Uterus (tissue), 2 donors: ENCODE measurements around the gene NOA1.

Experiments
- CTCF ChIP-seq, 4 experiments: fragments of 200-600 bp in 2 of 4; fragments of 450-650 bp in 2 of 4; sonication (generic) in 2 of 4; IDR thresholded peaks; one replicate each; pipeline ENCODE4 v1.5.1; 2016 to 2019; ENCODE audit warnings: antibody characterized with exemption in 4 of 4, mild to moderate bottlenecking in 2 of 4, moderate library complexity in 1 of 4
- POLR2A ChIP-seq, 2 donors: fragments of 450-650 bp; IDR thresholded peaks; one replicate each; pipeline ENCODE4 v1.6.1; 2016; ENCODE audit warnings: antibody characterized with exemption in 2 of 2, mild to moderate bottlenecking in 1 of 2, moderate library complexity in 1 of 2

GRCh38 chr4:56914336-56914735, 63.1 kb downstream of the NOA1 start:
- TF ChIP-seq CTCF (IDR thresholded peaks at IDR 0.05) (no peak), POLR2A (IDR thresholded peaks at IDR 0.05) (no peak)
